ENCODE results near the gene ZNF274.

Gene ZNF274

DNA sequence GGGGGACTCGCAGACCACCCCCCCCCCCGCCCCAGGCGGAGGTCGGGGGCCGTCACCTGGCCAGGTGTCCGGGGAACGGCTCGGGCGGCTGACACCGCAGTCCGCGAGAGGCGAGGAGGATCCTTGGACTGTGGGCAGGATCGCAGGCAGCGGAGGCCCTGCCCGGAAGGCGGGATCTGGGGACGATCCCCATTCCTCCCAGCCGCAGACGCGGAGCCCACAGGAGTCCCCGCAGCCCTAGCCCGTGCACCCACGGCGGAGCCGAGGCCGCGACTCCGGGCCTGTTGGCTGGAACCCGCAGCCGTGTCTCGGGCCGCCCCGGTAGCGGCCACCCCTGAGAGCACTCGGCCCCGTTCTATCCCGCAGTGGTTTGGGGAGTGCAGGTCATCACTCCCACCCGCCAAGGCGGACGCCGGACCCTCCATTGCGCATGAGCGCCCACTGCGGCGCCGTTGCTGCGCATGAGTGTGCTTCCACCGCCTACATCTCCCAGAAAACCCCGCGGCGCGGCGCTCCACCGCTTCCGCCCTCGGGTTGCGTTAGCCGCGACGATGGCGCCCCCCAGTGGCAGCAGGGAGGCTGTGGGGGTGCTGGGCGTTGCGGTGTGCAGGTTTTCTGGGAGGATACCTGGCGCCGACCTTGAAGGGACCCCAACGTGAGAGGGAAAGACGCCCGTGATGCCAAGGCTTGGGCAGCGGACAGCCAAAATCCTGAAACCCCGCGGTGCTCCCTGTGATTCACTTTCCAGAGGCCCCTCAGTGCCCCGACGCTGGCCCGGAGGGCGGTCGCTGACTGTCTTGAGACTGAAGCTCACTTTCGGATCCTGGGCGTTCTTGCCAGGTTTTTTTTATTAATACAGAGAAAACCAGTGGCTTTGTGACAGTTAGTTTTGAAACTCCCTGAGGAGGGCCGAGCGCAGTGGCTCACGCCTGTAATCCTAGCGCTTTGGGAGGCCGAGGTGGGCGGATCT lies 27.9 kb upstream of the ZNF274 start:
- peak overlapping the region; percentile 44 for H3K27ac ChIP-seq
- TF ChIP-seq CTCF (conservative IDR thresholded peaks at IDR 0.05) (peak; percentile 86), ZFX (IDR thresholded peaks at IDR 0.05) (peak; percentile 39)

DNA sequence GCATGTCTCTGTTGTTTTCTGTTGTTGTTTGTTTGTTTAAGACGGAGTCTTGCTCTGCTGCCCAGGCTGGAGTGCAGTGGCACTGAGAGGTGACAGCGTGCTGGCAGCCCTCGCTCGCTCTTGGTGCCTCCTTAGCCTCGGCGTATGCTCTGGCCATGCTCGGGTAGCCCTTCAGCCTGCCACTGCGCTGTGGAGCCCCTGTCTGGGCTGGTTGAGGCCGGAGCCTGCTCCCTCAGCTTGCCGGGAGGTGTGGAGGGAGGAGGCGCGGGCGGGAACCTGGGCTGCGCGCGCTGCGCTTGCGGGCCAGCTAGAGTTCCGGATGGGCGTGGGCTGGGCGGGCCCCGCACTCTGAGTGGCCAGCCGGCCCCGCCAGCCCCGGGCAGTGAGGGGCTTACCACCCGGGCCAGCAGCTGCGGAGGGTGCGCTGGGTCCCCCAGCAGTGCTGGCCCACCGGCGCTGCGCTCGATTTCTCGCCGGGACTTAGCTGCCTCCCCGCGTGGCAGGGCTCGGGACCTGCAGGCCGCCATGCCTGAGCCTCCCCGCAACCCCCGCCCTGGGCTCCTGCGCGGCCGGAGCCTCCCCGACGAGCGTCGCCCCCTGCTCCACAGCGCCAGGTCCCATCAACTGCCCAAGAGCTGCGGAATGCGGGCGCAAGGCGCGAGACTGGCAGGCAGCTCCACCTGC lies 25.7 kb upstream of the ZNF274 start:
- TF ChIP-seq ZFX (IDR thresholded peaks at IDR 0.05) = no peak
- no peak for TF ChIP-seq CTCF (conservative IDR thresholded peaks at IDR 0.05)
- H3K27ac ChIP-seq = no peak overlapping the region

DNA sequence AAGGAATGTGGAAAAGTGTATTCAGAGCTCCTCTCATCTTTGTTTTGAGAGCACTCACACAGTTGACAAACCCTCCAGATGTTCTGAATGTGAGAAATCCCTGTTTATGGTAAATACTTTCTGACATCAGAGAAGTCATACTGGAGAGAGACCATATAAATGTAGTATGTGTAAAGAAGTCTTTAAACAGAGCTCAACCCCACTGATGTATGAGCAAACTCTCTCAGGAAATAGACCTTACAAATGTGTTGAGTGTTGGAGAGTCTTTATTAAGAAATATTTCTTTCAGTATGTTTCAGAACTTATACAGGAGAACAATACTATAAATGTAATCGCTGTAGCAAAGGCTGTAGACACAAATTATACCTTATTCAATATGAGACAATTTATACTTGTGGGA lies 16.6 kb upstream of the ZNF274 start:
- no peak for TF ChIP-seq ZFX (IDR thresholded peaks at IDR 0.05)
- no peak for TF ChIP-seq CTCF (conservative IDR thresholded peaks at IDR 0.05)
- no peak overlapping the region for H3K27ac ChIP-seq

- no peak overlapping the region for H3K27ac ChIP-seq
- TF ChIP-seq CTCF (conservative IDR thresholded peaks at IDR 0.05) (no peak), ZFX (IDR thresholded peaks at IDR 0.05) (no peak)
Observed at GRCh38 chr19:58166708-58167280, 16.1 kb upstream of the ZNF274 start.

GRCh38 chr19:58170860-58171259 lies 12.0 kb upstream of the ZNF274 start:
- H3K27ac ChIP-seq = no peak overlapping the region
- TF ChIP-seq ZFX (IDR thresholded peaks at IDR 0.05) = no peak
- TF ChIP-seq CTCF (conservative IDR thresholded peaks at IDR 0.05) = no peak

DNA sequence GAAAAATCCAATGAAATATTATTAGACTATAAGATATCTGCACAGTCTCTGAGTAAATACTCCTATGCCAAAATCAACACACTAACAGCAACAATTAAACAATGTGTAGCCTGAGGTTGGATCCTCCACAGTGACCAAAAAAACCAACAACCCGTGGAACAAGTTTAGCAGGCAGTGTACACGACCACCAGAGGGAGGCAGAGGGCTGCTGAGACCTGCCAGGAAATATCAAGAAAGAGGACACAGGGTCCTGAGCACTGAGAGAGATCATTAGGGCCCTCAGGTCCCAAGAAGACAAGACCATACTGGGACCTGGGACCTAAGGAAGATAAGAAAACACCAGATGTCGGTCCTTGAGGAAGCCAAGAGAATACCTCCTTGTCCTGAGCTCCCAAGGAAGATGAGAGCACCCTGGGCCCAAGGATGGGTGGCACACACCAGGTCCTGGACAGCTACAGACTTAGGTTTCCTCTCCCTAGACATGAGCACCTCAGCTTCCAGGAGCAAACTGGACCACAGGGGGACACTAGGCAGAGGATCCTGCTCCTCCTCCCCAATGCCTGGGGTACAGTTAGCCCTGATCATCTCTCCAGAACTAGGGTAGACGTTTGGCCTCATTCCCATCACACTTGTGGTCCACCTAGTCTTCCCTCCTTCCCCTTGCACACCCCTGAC lies 822 bp upstream of the ZNF274 start:
- H3K27ac ChIP-seq = no peak overlapping the region; the same call in 1 of the 2 replicates
- TF ChIP-seq ZFX (IDR thresholded peaks at IDR 0.05) = no peak
- peak; percentile 75 for TF ChIP-seq CTCF (conservative IDR thresholded peaks at IDR 0.05)
